Psoas muscle (tissue), 8 donors: Measurements from ENCODE around the gene TCAP. TPM values are rescaled to one million over a fixed set of nuclear protein-coding genes. Genes with fewer than 3 reads are reported as not detected.

Experiments
- ATAC-seq, 4 donors: fragments of 200-7000 bp; cut with Tn5 transposase; one replicate each; pipeline ENCODE4 v1.9.1; 2020; ENCODE audit warnings: moderate library complexity in 3 of 4, mild to moderate bottlenecking in 2 of 4
- DNase-seq, 2 donors: peaks; one replicate each; pipeline ENCODE4 v3.0.0-alpha.2; 2020
- H3K27ac ChIP-seq: fragments of 200-600 bp; one replicate; pipeline ENCODE4 v1.8.0; 2022
- H3K27me3 ChIP-seq, 3 donors: fragments of 200-600 bp in 1 of 3; one replicate each; pipeline versions ENCODE4 v1.6.1 to v1.8.0; 2013 to 2022; ENCODE audit warnings: low read length in 2 of 3, mild to moderate bottlenecking in 2 of 3, moderate library complexity in 1 of 3; ENCODE audit not compliant: insufficient read depth in 3 of 3
- H3K36me3 ChIP-seq, 2 donors: fragments of 200-600 bp in 1 of 2; one replicate each; pipeline versions ENCODE4 v1.6.1 to v1.8.0; 2013 to 2022; ENCODE audit warnings: low read depth in 1 of 2, mild to moderate bottlenecking in 1 of 2, moderate library complexity in 1 of 2; ENCODE audit not compliant: insufficient read depth in 1 of 2
- H3K4me1 ChIP-seq: fragments of 200-600 bp; one replicate; pipeline ENCODE4 v1.8.0; 2022
- H3K4me3 ChIP-seq: fragments of 200-600 bp; one replicate; pipeline ENCODE4 v1.8.0; 2022; ENCODE audit warnings: mild to moderate bottlenecking
- H3K9me3 ChIP-seq: fragments of 200-600 bp; one replicate; pipeline ENCODE4 v1.8.0; 2022
- CTCF ChIP-seq: fragments of 200-600 bp; IDR thresholded peaks from one replicate; pipeline ENCODE4 v1.8.0; 2022; ENCODE audit warnings: antibody characterized with exemption
- WGBS, 3 donors: extraction: QIAGEN DNeasy Blood & Tissue Kit; methylation state at CpG; one replicate each; pipeline versions ENCODE4 v1.1.6 to v1.1.7; 2013; 5-methylcytosine and 5-hydroxymethylcytosine counted together
- intact Hi-C, 2 donors: fragments of 100-400 bp; cut with DNase I; formaldehyde crosslinking; loops; one replicate each; pipeline versions ENCODE4 v1.11.0 to v1.14.2; 2022
- polyA plus RNA-seq, 3 donors: library from polyadenylated mRNA; stranded (reverse); fragments of 200-250 nt; gene quantifications; one replicate each; pipeline ENCODE4 v1.2.3, GENCODE V29; 2013
- total RNA-seq, 4 donors: library from RNA; stranded (reverse); fragmentation: NEBNext Ultra II Directional in 2 of 4; extraction: Animal tissue kit (Norgen Biotek cat#: 25700) in 2 of 4; gene quantifications; one replicate each; pipeline versions ENCODE4 v1.2.1 to v1.2.4, GENCODE V29; 2021 to 2023
- donor health status: healthy with polysubstance abuse.
- donor health status: DM: no; HTN: no; CAD: no; lungs with moderate emphysema.
- donor health status: Bipolar disorder and iron deficiency.
- donor health status: healthy.
- donor health status: DM: yes; HTN: yes; CAD: no.
- donor health status: DM: no; HTN: no; CAD: no.
- donor health status: DM: no; HTN: no; CAD: no.
- donor health status: DM: yes; HTN: yes; CAD: no.

TCAP gene
- total and polyA plus RNA-seq, 7 donors: 2,116 to 7,047 (median 3,462) TPM

GRCh38 chr17:39688475-39688835, 23.3 kb downstream of the TCAP start:
- DNase-seq: no peak
- intact Hi-C loops: loop anchor here in 1 of 2 donors (5.0 kb wide), 1 partner anchor 39 kb away; no protein-coding TSS in a partner anchor
- ATAC-seq: peak in 1 of 4 donors; percentile 16

GRCh38 chr17:39688945-39689344, 23.8 kb downstream of the TCAP start:
- Histone ChIP-seq H3K36me3 (peaks cover 0 to 26% of the 10 kb centered on the region in 2 donors), H3K27me3 (no peaks in the 10 kb centered on the region), H3K27ac (peak overlapping the region; percentile 96), H3K4me3 (peak overlapping the region; percentile 90), H3K9me3 (no peaks in the 10 kb centered on the region), H3K4me1 (peaks cover 18% of the 10 kb centered on the region)
- 37 to 51% (median 41%) methylated on average over 3 of the region's 3 CpGs for WGBS, 3 donors
- TF ChIP-seq CTCF: no peak
- intact Hi-C loops: loop anchor here in 1 of 2 donors (5.0 kb wide), 1 partner anchor 38 kb away; no protein-coding TSS in a partner anchor
- ATAC-seq (no peak), DNase-seq (peak in 1 of 2 donors; percentile 8)

More at GRCh38 chr17:39688475-39688835, 23.3 kb downstream of the TCAP start:
- Histone ChIP-seq H3K4me1 (peaks cover 18% of the 10 kb centered on the region), H3K4me3 (peak overlapping the region; percentile 90), H3K9me3 (no peaks in the 10 kb centered on the region), H3K36me3 (peaks cover 0 to 28% of the 10 kb centered on the region in 2 donors), H3K27me3 (no peaks in the 10 kb centered on the region), H3K27ac (peak overlapping the region; percentile 96)
- 13 to 20% (median 17%) methylated on average over 6 of the region's 6 CpGs for WGBS, 3 donors
- no peak for TF ChIP-seq CTCF

- no peak overlapping the region for H3K4me3 ChIP-seq
- peaks cover 0 to 27% of the 10 kb centered on the region in 2 donors for H3K36me3 ChIP-seq
- no peaks in the 10 kb centered on the region for H3K9me3 ChIP-seq
- H3K27me3 ChIP-seq: no peaks in the 10 kb centered on the region
- ATAC-seq (no peak), DNase-seq (peak in 1 of 2 donors; percentile 3)
- H3K27ac ChIP-seq: no peak overlapping the region
- WGBS, 3 donors: 86 to 93% (median 89%) methylated on average over 5 of the region's 5 CpGs
- intact Hi-C loops: no loop called here
- H3K4me1 ChIP-seq: peaks cover 5% of the 10 kb centered on the region
- TF ChIP-seq CTCF: no peak
Observed at GRCh38 chr17:39694593-39694992, 29.4 kb downstream of the TCAP start.

GRCh38 chr17:39695089-39695474, 29.9 kb downstream of the TCAP start:
- Histone ChIP-seq H3K4me1 (peaks cover 6% of the 10 kb centered on the region), H3K27ac (no peak overlapping the region), H3K4me3 (no peak overlapping the region), H3K36me3 (peaks cover 0 to 27% of the 10 kb centered on the region in 2 donors), H3K27me3 (no peaks in the 10 kb centered on the region), H3K9me3 (no peaks in the 10 kb centered on the region)
- TF ChIP-seq CTCF: no peak
- intact Hi-C loops: no loop called here
- ATAC-seq (no peak), DNase-seq (peak in 1 of 2 donors; percentile 32)
- WGBS, 3 donors: 92 to 96% (median 94%) methylated on average over 2 of the region's 2 CpGs

- intact Hi-C loops: no loop called here
- TF ChIP-seq CTCF: no peak
- Histone ChIP-seq H3K27ac (no peak overlapping the region), H3K9me3 (no peaks in the 10 kb centered on the region), H3K4me1 (peaks cover 14% of the 10 kb centered on the region), H3K27me3 (no peaks in the 10 kb centered on the region), H3K36me3 (peaks cover 0 to 20% of the 10 kb centered on the region in 2 donors), H3K4me3 (no peak overlapping the region)
- WGBS, 3 donors: 85 to 86% (median 86%) methylated on average over 6 of the region's 6 CpGs
- DNase-seq (peak in 1 of 2 donors; percentile 18), ATAC-seq (no peak)
Observed at GRCh38 chr17:39696731-39697130, 31.6 kb downstream of the TCAP start.
